ENCODE measurements around the gene ARHGAP4.

Gene ARHGAP4

GRCh38 chrX:153920546-153920945 is 5.5 kb downstream of the ARHGAP4 start:
- Histone ChIP-seq H3K36me3 (ENCODE audit: insufficient read depth, low read length) (peaks cover 2% of the 10 kb centered on the region; the same call in 1 of the 2 replicates), H3K4me1 (ENCODE audit: insufficient read depth, low read length) (peaks cover 14% of the 10 kb centered on the region), H3K9me3 (ENCODE audit: control insufficient read depth, insufficient read depth, low read length) (no peaks in the 10 kb centered on the region), H3K9ac (ENCODE audit: low read depth, low read length) (no peak overlapping the region)

GRCh38 chrX:153919281-153919680 is 6.8 kb downstream of the ARHGAP4 start:
- Histone ChIP-seq H3K9me3 (ENCODE audit: control insufficient read depth, insufficient read depth, low read length) (no peaks in the 10 kb centered on the region), H3K36me3 (ENCODE audit: insufficient read depth, low read length) (peaks cover 2% of the 10 kb centered on the region; the same call in 1 of the 2 replicates), H3K4me1 (ENCODE audit: insufficient read depth, low read length) (peaks cover 2% of the 10 kb centered on the region; the same call in 1 of the 2 replicates), H3K9ac (ENCODE audit: low read depth, low read length) (no peak overlapping the region)

DNA sequence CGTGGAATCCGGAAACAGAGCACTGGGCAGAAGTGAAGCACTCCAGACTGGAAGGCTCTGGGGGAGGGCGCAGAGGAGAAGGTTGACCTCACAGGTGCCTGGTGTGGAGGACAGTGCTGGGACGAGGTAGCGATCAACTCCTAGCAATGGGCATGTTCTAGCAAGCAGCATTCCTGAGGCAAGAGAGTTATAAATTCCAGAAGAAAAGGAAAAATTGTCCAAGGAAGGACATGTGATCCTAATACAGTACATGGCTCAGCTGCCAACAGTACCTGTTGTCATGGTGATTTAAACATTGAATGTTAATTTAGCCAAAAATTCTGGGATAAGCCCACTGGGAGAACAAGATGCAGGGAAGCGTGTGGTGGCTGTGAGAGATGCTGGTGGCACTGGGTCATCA is 8.2 kb downstream of the ARHGAP4 start:
- Histone ChIP-seq H3K4me1 (ENCODE audit: insufficient read depth, low read length) (no peaks in the 10 kb centered on the region), H3K9ac (ENCODE audit: low read depth, low read length) (no peak overlapping the region), H3K36me3 (ENCODE audit: insufficient read depth, low read length) (peaks cover 2% of the 10 kb centered on the region; the same call in 1 of the 2 replicates), H3K9me3 (ENCODE audit: control insufficient read depth, insufficient read depth, low read length) (no peaks in the 10 kb centered on the region)

DNA sequence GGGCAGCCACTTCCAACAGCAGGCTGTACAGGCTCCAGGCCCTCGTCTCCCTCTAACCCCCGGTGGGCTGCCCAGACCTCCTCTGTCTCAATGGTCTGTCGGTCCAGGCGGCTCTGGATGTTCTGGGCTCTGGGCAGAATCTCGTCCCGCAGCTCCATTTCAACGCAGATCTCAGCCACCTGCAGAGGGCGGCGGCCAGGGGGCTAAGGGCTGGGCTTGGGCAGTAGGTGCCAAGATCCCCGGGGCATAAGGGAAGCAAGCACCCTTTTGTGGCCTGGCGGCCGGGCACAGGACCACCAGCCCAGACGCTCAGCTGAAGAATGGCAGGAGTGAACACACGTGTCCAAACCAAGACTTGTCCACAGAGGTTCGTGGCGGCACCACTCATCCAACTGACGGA is 12.4 kb downstream of the ARHGAP4 start:
- Histone ChIP-seq H3K9ac (ENCODE audit: low read depth, low read length) (no peak overlapping the region), H3K9me3 (ENCODE audit: control insufficient read depth, insufficient read depth, low read length) (no peaks in the 10 kb centered on the region), H3K4me1 (ENCODE audit: insufficient read depth, low read length) (peaks cover 7% of the 10 kb centered on the region; the same call in 1 of the 2 replicates), H3K36me3 (ENCODE audit: insufficient read depth, low read length) (no peaks in the 10 kb centered on the region; the same call in 1 of the 2 replicates)

- Histone ChIP-seq H3K9me3 (ENCODE audit: control insufficient read depth, insufficient read depth, low read length) (no peaks in the 10 kb centered on the region), H3K4me1 (ENCODE audit: insufficient read depth, low read length) (peaks cover 7% of the 10 kb centered on the region; the same call in 1 of the 2 replicates), H3K36me3 (ENCODE audit: insufficient read depth, low read length) (no peaks in the 10 kb centered on the region; the same call in 1 of the 2 replicates), H3K9ac (ENCODE audit: low read depth, low read length) (no peak overlapping the region)
These were observed 12.9 kb downstream of the ARHGAP4 start for GRCh38 chrX:153913211-153913610.

GRCh38 chrX:153911798-153912197 is 14.3 kb downstream of the ARHGAP4 start:
- H3K9ac ChIP-seq (ENCODE audit: low read depth, low read length), result no peak overlapping the region
- peaks cover 7% of the 10 kb centered on the region; the same call in 1 of the 2 replicates for H3K4me1 ChIP-seq (ENCODE audit: insufficient read depth, low read length)
- H3K36me3 ChIP-seq (ENCODE audit: insufficient read depth, low read length), result no peaks in the 10 kb centered on the region; the same call in 1 of the 2 replicates
- H3K9me3 ChIP-seq (ENCODE audit: control insufficient read depth, insufficient read depth, low read length), result no peaks in the 10 kb centered on the region

GRCh38 chrX:153910446-153910845 is 15.6 kb downstream of the ARHGAP4 start:
- Histone ChIP-seq H3K4me1 (ENCODE audit: insufficient read depth, low read length) (peaks cover 7% of the 10 kb centered on the region; the same call in 1 of the 2 replicates), H3K9me3 (ENCODE audit: control insufficient read depth, insufficient read depth, low read length) (no peaks in the 10 kb centered on the region), H3K36me3 (ENCODE audit: insufficient read depth, low read length) (no peaks in the 10 kb centered on the region; the same call in 1 of the 2 replicates), H3K9ac (ENCODE audit: low read depth, low read length) (no peak overlapping the region)

- Histone ChIP-seq H3K9ac (ENCODE audit: low read depth, low read length) (no peak overlapping the region), H3K36me3 (ENCODE audit: insufficient read depth, low read length) (no peaks in the 10 kb centered on the region; the same call in 1 of the 2 replicates), H3K4me1 (ENCODE audit: insufficient read depth, low read length) (peaks cover 7% of the 10 kb centered on the region; the same call in 1 of the 2 replicates), H3K9me3 (ENCODE audit: control insufficient read depth, insufficient read depth, low read length) (no peaks in the 10 kb centered on the region)
These were observed 16.1 kb downstream of the ARHGAP4 start for GRCh38 chrX:153909980-153910360.

GRCh38 chrX:153909024-153909979 is 16.8 kb downstream of the ARHGAP4 start:
- H3K4me1 ChIP-seq (ENCODE audit: insufficient read depth, low read length), result peaks cover 8% of the 10 kb centered on the region; the same call in 1 of the 2 replicates
- no peaks in the 10 kb centered on the region; the same call in 1 of the 2 replicates for H3K36me3 ChIP-seq (ENCODE audit: insufficient read depth, low read length)
- no peak overlapping the region; the same call in 1 of the 2 replicates for H3K9ac ChIP-seq (ENCODE audit: low read depth, low read length)
- no peaks in the 10 kb centered on the region for H3K9me3 ChIP-seq (ENCODE audit: control insufficient read depth, insufficient read depth, low read length)

- H3K9me3 ChIP-seq (ENCODE audit: control insufficient read depth, insufficient read depth, low read length), result no peaks in the 10 kb centered on the region
- no peaks in the 10 kb centered on the region; the same call in 1 of the 2 replicates for H3K36me3 ChIP-seq (ENCODE audit: insufficient read depth, low read length)
- H3K9ac ChIP-seq (ENCODE audit: low read depth, low read length), result no peak overlapping the region
- peaks cover 15% of the 10 kb centered on the region; the same call in 1 of the 2 replicates for H3K4me1 ChIP-seq (ENCODE audit: insufficient read depth, low read length)
These were observed 17.7 kb downstream of the ARHGAP4 start for GRCh38 chrX:153908219-153908860.

DNA sequence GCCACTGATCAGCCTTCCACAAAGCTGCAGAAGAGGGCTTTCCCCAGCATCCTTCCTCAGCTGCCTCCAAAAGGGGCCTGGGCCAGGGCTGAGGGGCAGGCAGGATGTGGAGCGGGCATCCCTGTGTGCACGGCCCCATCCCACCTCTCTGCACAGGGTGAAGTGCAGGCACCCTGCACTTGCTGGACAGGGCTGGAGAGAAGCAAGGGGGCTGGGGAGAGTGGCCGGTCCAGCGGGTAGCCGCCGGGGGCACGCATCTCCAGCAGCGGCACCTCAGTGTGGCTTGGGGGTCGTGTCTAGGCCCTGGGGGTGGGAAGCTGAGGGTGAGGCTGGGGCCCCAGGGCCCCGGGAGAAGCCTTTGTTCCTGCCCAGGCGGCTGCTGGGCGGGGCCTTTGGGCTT is 18.6 kb downstream of the ARHGAP4 start:
- peaks cover 22% of the 10 kb centered on the region; the same call in 1 of the 2 replicates for H3K4me1 ChIP-seq (ENCODE audit: insufficient read depth, low read length)
- no peaks in the 10 kb centered on the region; the same call in 1 of the 2 replicates for H3K36me3 ChIP-seq (ENCODE audit: insufficient read depth, low read length)
- no peak overlapping the region for H3K9ac ChIP-seq (ENCODE audit: low read depth, low read length)
- no peaks in the 10 kb centered on the region for H3K9me3 ChIP-seq (ENCODE audit: control insufficient read depth, insufficient read depth, low read length)

- no peak overlapping the region for H3K9ac ChIP-seq (ENCODE audit: low read depth, low read length)
- peaks cover 31% of the 10 kb centered on the region; the same call in 1 of the 2 replicates for H3K4me1 ChIP-seq (ENCODE audit: insufficient read depth, low read length)
- no peaks in the 10 kb centered on the region for H3K9me3 ChIP-seq (ENCODE audit: control insufficient read depth, insufficient read depth, low read length)
- H3K36me3 ChIP-seq (ENCODE audit: insufficient read depth, low read length), result no peaks in the 10 kb centered on the region; the same call in 1 of the 2 replicates
These were observed 19.7 kb downstream of the ARHGAP4 start for GRCh38 chrX:153906126-153906917.

DNA sequence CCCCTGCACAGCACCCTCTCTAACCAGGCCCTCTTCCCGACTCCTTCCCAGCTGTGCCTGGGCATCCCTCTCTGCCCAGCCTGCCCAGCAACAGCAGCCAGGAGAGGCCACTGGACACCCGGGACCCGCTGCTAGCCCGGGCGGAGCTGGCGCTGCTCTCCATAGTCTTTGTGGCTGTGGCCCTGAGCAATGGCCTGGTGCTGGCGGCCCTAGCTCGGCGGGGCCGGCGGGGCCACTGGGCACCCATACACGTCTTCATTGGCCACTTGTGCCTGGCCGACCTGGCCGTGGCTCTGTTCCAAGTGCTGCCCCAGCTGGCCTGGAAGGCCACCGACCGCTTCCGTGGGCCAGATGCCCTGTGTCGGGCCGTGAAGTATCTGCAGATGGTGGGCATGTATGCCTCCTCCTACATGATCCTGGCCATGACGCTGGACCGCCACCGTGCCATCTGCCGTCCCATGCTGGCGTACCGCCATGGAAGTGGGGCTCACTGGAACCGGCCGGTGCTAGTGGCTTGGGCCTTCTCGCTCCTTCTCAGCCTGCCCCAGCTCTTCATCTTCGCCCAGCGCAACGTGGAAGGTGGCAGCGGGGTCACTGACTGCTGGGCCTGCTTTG is 20.5 kb downstream of the ARHGAP4 start:
- H3K9me3 ChIP-seq (ENCODE audit: control insufficient read depth, insufficient read depth, low read length), result no peaks in the 10 kb centered on the region
- peaks cover 34% of the 10 kb centered on the region; the same call in 1 of the 2 replicates for H3K4me1 ChIP-seq (ENCODE audit: insufficient read depth, low read length)
- no peak overlapping the region for H3K9ac ChIP-seq (ENCODE audit: low read depth, low read length)
- no peaks in the 10 kb centered on the region; the same call in 1 of the 2 replicates for H3K36me3 ChIP-seq (ENCODE audit: insufficient read depth, low read length)

Data from ES-I3 (cell line).